ENCODE results near the gene NUDT9.
"Not testable (repeated sequence)": the region's sequence is repeated elsewhere in the genome, so short reads cannot be mapped to it uniquely, and the experiment has no call there.

NUDT9 gene

DNA sequence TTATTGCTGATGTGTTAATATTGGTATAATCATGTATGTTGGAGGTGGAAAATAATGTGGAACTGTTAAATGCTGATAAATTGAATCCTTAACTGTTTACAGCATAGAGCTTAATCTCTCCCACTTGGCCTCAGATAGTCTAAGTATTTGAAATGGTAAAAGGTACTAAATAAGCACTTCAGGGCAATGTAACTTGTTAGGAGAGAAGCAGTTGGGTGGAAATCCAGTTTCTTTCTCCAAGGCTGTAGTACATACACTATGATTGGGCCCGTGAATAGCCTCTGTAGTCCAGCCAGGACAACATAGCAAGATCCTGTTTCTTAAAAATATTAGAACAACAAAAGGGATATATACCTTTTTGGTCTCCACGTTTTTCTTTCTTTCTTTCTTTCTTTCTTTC is 39.7 kb downstream of the NUDT9 start:
- no peak for DNase-seq (ENCODE audit: low read depth in 2 of 2)

DNA sequence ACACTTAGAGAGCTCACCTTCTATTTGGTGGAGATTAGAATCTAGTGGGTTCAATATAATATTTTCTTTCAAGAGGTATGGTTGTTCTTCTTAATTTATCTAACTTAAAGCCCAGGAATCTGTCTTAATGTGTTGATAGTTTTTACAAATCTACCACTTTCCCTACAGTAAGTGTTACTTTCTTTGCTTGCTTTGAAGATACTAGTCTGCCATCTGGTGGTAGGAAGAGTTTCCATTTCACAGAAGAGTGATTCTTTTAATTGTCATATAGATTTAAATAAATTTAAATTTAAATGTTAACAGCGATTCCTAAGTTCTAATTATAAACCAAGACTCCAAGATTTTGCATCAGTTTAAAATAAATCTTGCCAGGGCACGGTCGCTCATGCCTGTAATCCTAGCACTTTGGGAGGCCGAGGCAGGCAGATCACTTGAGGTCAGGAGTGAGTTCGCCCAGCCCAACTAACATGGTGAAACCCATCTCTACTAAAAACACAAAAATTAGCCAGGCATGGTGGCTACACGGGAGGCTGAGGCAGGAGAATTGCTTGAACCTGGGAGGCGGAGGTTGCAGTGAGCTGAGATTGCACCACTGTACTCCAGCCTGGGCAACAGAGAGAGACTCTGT is 43.5 kb downstream of the NUDT9 start:
- no peak for DNase-seq (ENCODE audit: low read depth in 2 of 2)

DNA sequence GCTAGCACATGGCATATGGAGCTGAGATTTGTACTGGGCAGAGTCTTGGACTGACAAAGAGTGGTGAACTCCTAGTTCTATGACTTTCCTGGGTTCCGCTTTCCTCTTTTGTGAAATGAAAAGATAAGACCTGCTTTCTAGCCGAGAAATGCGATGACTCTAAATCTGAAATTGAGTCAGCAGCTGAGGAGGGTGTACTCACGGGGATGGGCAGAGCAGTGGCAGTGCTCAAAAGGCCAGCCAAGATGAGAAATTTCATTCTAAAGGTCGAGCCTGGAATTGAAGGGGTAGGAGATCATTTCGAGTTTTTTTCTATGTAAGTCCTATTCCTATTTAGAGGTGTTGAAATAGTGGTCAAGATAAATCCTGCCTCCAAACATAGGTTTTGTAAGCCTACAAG is 47.0 kb downstream of the NUDT9 start:
- DNase-seq (ENCODE audit: low read depth in 2 of 2) = no peak

DNA sequence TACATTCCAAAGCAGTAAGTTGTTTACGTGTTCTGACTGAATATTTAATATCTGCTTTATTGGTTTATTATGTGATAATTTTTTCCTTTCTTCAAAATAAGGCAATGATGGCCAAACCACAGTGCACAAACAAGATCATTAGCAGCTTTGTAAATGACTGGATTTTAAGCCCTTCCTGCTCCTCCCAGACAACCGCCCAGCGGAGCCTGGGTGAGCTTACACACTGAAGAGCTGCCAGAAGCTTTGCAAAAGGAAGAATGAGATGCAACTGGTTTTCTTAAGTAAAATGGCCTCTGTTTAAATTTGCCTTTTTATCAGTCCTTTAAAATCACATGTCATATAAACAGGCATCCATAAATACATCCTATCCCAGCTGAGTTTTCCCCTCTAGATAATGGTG is 54.6 kb downstream of the NUDT9 start:
- DNase-seq (ENCODE audit: low read depth in 2 of 2) = no peak

DNA sequence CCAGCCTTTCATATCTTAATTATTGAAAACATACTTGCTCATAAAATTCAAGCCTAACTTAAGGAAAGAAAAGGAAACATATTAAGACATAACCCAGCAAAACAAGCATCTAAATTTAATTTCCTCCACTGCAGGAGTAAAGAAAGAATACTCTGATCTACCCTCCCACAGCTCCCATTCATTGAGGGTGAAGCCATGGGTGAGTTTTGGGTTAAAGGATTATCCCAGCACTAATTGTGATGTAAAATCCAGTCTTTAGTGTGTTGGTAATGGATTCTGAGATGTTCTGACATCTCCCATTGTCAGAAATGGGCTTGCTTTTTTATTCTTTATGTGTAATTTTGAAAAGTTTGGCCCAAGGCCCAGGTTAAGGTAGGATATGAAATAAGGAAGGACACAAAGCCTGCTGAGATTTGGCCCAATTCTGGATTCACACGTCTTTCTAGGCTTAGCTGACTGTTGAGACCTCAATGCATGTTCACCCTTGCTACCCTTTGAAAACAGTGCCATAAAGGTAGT is 56.4 kb downstream of the NUDT9 start:
- DNase-seq (ENCODE audit: low read depth in 2 of 2) = no peak

DNA sequence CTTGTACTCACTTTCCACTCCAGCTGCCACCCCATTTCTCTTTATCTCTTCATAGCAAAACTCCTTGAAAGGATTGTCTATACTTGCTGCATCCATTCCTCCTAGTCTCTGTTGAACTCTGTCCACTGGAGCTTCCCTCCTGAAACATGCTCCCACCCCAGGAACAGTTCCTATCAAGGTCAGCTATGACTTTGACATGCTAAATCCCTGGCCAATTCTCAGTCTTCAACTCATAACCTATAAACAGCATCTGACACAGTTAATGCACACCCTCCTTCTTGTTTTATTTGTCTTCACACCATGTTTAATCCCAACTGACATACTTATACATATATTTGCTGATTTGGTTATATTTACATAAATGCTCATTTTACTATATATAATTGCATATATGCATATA is 59.0 kb downstream of the NUDT9 start:
- no peak for DNase-seq (ENCODE audit: low read depth in 2 of 2)

DNA sequence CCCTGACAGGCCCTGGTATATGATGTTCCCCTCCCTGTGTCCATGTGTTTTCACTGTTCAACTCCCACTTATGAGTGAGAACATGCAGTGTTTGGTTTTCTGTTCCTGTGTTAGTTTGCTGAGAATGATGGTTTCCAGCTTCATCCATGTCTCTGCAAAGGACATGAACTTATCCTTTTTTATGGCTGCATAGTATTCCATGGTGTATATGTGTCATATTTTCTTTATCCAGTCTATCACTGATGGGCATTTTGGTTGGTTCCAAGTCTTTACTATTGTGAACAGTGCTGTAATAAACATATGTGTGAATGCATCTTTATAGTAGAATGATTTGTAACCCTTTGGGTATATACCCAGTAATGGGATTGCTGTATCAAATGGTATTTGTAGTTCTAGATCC is 60.9 kb downstream of the NUDT9 start:
- not testable (repeated sequence) for DNase-seq (ENCODE audit: low read depth in 2 of 2)

DNA sequence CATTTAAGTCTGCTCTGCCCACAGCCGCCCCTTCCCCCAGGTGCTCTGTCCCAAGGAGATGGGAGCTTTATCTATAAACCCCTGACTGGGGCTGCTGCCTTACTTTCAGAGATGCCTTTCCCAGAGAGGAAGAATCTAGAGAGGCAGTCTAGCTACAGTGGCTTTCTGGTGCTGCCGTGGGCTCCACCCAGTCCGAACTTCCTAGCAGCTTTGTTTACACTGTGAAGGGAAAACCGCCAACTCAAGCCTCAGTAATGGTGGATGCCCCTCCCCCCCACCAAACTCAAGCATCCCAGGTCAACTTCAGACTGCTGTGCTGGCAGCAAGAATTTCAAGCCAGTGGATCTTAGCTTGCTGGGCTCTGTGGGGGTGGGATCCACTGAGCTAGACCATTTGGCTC is 66.3 kb downstream of the NUDT9 start:
- DNase-seq (ENCODE audit: low read depth in 2 of 2) = not testable (repeated sequence)

DNA sequence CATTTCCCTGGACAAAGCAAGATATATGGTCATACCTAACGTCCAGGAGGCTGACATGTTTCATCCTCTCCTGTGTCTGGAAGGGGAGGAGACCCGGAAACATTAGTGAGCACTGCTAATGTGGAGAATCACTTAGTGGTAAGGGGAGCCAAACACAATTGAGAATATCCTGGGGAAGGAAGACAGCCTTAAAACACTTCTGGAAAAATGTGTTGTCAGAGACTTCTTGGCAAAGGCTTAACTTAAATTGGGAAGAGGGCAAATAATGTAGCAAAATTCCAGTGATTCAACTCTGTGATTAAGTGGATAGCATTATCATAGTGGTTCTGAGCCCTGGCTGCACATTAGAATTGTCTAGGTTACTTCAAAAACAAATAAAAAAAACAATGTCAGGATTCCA is 67.3 kb downstream of the NUDT9 start:
- DNase-seq (ENCODE audit: low read depth in 2 of 2) = no peak

DNA sequence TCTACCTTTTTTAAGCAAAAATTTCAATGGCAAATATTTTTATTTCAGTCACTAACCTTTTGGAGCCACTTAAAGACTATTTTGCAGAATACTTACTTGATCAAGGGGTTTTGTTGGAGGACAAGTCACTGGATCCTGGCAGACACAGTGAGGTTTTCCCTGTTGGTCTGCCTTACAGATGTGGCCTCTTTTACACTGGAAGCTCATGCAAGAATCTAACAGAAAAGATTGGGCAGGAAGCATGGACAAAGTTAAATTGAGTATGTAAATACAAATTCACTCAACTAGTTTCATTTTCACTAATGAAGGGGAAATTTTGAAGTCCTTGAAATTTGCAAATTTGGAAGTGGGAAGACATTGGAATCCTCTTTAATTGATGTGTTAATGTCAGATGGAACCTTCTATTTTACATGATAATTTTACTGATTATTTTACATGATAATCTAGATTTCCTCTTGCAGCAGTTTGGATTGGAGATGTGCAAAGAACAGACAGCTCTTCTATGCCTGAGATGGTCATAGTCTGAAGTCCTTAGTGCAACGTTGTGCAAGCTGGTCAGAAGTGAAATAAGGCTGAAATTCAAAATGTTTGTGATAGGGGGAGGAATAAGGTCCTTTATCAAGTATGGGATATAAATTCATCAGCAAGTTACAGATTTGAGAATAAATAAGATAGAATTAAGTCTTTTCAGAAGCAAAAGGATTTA is 68.4 kb downstream of the NUDT9 start:
- DNase-seq (ENCODE audit: low read depth in 2 of 2) = no peak

DNA sequence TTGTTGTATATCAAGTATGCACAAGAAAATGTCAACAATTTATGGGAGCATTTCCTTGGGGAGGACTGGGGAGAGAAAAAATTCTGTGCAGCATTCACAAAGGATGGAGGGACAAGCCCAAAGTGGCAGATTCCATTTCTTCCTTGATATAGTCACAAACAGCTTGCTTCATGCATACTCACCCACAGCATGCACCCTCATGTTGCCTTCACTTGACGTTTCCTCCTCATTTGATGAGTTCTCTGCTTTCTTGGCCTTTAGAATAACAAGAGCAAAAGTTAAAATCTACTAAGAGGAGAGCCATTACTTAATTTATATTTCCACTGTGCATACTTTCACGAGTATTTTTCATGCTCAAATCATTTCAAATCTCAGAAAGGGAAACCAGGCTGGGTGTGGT is 69.1 kb downstream of the NUDT9 start:
- DNase-seq (ENCODE audit: low read depth in 2 of 2) = no peak

DNA sequence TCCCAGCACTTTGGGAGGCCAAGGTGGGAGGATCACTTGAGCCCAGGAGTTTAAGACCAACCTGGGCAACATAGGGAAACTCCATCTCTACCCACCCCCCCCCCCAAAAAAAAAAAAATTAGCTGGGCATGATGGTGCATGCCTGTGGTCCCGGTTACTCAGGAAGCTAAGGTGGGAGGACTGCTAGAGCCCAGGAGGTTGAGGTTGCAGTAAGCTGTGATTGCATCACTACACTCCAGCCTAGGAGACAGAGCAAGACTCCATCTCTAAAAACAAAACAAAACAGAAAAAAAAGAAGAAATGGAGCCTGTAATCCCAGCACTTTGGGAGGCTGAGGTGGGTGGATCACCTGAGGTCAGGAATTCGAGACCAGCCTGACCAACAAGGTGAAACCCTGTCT is 69.5 kb downstream of the NUDT9 start:
- DNase-seq (ENCODE audit: low read depth in 2 of 2) = not testable (repeated sequence)

DNA sequence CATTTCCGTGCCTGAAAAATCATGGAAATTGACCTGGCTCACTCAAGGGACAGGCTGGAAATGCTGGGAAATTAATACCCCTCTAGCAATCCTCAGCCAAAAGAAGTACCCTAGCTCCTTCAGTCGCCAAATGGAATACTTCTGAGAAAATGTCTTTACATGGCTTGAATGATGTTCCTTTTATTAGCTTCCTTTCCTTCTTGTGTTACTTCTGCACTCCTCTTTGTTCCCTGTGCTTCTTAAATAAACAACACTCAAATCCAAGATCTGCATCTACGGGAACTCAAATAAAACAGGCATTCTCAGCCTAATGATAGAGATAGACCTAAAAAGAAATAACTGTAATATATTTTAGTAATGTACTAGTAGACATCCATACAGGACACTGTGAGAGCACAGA is 70.7 kb downstream of the NUDT9 start:
- DNase-seq (ENCODE audit: low read depth in 2 of 2) = no peak

DNA sequence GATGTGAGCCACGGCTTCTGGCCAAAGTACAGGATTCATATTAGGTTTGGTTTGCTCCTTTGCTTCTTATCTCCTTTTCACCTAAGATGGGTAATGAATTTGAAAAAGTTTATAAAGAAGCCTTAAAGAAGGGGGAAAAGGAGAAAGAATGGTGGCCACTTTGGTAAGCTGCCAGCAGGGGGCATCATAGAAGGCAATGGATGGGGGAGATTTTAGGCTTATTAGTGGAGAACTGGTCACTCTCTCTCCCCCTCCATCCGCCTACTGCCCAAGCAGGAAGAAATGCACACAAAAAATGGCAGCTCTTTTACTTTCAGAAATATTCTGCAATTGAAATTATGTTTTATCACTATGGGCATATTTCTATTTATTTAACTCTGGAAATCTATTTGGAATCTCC is 74.8 kb downstream of the NUDT9 start:
- no peak for DNase-seq (ENCODE audit: low read depth in 2 of 2)

DNA sequence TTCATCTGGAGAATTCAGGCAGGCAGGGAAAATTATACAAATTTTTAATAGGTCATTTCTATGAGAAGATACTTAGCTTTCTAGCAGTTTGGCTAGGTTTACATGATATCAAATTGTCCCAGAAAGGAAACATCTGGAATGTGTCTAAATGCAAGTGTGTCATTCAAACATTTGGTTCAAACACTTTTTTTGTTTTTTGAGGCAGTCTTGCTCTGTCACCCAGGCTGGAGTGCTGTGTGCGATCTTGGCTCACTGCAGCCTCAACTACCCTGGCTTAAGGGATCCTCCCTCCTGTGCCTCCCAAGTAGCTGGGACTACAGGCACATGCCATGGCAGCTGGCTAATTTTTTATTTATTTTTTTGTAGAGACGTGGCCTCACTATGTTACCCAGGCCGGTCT is 75.2 kb downstream of the NUDT9 start:
- DNase-seq (ENCODE audit: low read depth in 2 of 2) = no peak

DNA sequence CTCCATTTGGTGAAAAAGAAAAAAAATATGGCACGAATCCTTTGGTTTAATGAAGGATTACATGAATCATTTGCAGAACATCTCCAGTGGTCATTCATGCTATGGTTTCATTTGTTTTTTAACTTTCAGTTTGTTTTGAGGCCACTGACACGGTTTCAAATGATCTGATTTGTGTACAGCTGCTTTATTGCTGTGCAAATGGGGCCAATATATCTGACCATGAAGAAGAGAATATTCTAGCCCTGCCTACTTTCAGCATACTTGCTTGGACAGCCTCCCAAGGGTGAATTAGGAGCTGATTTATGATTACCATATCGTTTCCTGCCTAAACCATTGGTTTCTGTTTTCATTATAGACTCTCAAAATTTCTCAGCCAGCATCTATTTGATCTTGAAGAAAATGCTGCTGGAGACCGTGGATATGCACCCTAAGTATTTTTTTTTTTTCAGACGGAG is 76.1 kb downstream of the NUDT9 start:
- no peak for DNase-seq (ENCODE audit: low read depth in 2 of 2)

DNA sequence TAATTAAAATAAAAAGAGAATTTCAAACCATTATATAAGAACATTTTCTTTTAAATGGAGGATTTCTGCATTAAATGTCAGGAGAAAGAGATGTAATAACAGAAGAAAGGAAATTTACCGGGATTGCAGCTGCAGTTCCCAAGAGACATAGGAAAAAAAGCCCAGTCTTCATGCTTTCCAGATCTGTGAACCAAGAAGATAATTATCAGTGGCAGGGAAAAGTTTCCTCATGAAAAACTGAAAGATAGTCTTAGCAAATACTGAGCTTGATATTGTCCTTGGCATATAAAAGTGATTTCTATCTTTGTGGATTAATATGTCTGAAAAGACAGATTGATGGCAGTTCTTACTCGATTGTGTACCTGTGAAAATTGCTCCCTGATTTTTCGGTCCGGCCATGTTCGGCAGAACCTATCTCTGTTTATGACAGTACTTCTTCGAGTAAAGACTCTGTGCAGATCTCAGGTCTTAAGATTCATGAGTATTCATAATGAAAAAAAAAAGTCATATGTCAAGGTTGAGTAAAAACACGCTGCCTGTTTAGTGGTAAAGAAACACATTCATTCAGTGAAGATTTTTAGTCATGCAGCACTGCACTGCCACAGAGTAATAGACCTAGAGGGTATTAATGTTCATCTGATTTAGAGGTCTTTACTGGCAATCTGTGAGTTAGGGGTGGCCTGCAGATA is 77.2 kb downstream of the NUDT9 start:
- DNase-seq (ENCODE audit: low read depth in 2 of 2) = no peak

DNA sequence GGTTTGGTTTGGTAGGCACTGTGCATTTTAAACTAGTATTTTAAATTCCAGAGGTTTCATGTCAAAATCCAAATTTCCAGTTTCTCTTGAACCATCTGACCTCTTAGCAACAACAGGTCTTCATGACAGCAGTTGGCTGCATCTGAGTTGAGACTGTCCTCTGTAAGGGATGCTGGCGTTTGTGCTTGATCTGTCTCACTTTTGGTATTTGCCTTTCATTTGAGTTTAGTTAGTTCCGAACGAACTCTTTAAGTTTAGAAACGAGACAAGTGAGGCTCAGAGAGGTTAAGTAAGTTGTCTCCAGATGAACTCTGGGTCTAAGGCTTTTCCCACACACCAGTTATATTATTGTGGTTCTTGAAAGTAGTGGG is 77.7 kb downstream of the NUDT9 start:
- DNase-seq (ENCODE audit: low read depth in 2 of 2) = no peak

DNA sequence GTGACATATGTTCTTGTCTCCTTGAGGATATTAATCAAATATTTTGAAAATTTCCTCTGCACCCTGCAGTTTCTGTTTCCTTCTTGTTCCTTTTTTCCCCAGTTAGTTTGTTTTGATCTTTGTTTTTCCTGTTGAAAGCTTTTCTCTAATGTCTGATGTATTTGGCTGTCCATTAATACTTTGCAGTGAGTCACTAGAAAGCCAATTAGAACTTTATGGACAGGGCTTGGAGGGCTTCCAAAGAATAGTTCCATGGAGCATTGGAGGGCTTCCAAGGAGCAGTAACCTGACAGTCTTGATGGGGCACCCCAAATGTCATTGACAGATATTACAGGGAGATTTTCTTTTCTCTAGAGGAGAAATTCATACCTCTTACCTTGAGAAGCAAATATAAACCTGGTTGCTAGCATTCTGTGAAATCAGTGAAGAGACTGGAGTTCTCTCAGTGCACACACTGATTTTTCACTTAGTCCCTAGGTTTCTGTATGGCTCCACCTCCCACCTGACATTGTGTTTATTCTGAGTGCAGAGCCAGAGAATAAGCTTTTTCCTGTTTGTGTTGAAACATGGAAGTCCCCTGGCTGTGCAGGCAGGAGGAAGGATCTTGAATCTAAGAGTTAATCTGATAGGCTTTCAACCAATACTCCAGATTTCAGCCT is 80.3 kb downstream of the NUDT9 start:
- DNase-seq (ENCODE audit: low read depth in 2 of 2) = no peak

DNA sequence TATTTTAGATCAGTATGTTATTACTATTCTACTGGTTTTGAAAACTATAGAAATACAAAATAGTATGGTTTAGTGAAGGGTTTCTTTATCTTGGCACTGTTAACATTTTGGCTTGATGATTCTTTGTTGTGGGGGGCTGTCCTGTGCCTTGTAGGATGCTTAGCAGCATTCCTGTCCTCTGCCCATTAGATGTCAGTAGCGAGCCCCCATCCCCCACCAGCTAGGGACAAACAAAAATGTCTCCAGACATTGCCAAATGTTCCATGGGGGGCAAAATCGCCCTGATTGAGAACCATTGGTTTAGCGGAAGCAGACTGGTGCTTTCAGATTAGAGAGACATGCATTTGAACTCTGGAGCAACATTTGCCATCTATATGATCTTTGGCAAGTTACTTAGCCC is 83.5 kb downstream of the NUDT9 start:
- DNase-seq (ENCODE audit: low read depth in 2 of 2) = no peak

DNA sequence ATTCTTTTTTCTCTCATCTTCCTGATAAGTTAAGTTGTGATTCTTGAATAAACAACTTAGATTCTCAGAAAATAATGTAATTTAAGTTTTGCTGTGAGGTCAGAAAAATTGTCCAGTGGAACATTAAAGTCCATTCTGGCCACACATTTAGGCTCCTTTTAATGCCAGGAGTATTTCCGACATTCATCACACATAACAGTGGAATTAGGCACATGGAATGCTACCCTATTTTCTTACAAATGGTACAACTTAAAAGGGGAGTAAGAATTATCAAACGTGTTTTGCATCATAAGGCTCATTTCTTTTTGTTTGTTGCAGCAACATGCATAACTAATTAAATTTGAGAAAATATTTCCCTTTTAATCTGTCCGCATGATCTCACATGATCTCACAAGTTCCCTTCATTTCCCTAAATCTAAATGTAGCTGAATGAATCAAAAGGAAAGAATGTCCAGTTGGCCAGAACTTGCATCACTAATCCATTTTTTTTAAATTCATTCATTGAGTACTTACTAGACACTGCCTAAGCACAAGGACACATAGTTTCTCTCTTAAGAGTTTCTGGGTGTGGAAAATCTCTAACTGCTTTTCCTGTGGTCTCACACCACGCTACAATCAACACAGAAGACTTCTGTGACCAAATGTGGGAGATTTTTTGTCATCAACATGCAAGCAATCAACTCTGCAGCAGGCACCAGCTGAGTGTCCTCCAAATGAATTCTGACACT is 84.8 kb downstream of the NUDT9 start:
- no peak for DNase-seq (ENCODE audit: low read depth in 2 of 2)

Data from stimulated activated CD8-positive, alpha-beta memory T cell treated with anti-CD3 and anti-CD28 coated beads, Interleukin-7, amount 100 ng/mL, for 4 hours (primary cell).